ENCODE measurements around the gene VN1R5.
"Not testable (repeated sequence)": the region's sequence is repeated elsewhere in the genome, so short reads cannot be mapped to it uniquely, and the experiment has no call there.

The VN1R5 gene

DNA sequence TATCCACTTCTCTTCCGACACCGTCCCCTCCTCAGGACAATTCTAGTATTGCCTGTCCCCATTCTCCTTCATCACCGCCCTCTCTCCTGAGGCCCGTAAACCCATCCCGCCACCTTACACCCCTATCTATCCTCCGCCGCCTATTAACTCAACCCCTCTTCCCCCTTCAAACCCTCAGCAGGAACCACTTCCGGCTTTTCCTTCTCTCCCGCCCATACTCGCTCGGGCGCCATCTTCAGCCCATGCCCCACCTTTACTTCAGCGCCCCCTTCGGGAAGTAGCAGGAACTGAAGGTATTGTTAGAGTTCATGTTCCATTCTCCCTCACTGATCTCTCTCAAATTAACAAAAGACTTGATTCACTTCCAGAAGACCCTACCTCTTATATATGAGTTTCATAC is 31.6 kb downstream of the VN1R5 start:
- in situ Hi-C loops (cut with HindIII; ENCODE audit: low sequenced_read_pairs): no loop called here
- TF ChIP-seq CTCF (IDR thresholded peaks at IDR 0.05; ENCODE audit: low read depth, low read length): no peak
- H3K4me3 ChIP-seq (ENCODE audit: low read depth, low read length): no peak overlapping the region
- no peak for DNase-seq (ENCODE audit: low read depth, low spot score)

GRCh38 chr1:247288341-247288740 is 32.5 kb downstream of the VN1R5 start:
- H3K4me3 ChIP-seq (ENCODE audit: low read depth, low read length): no peak overlapping the region
- no peak for TF ChIP-seq CTCF (IDR thresholded peaks at IDR 0.05; ENCODE audit: low read depth, low read length)
- DNase-seq (ENCODE audit: low read depth, low spot score): no peak
- in situ Hi-C loops (cut with HindIII; ENCODE audit: low sequenced_read_pairs): no loop called here

DNA sequence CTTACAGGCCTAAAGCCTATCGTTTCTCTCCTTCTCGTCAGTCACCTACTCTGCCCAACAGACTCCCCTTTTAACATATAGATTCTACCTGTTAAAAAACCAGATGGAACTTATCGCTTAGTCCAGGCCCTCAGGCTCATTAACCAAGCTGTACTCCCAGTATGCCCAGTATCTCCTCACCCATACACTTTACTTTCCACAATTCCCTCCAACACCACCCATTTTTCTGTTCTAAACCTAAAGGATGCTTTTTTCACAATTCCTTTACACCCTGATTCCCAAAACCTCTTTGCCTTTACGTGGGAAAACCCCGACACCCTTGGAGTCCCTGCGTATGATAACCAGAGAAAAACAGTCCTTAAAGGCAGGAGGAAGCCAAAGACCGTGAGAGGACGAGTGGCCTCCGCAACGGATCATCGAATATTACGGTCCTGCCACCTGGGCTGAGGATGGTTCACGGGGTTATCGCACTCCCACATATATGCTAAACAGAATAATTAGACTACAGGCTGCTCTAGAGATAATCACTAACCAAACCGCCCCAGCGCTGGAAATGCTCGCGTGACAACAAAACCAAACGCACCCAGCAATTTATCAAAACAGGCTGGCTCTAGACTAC is 33.5 kb downstream of the VN1R5 start:
- DNase-seq (ENCODE audit: low read depth, low spot score); H3K4me3 ChIP-seq (ENCODE audit: low read depth, low read length); in situ Hi-C loops (cut with HindIII; ENCODE audit: low sequenced_read_pairs): not testable (repeated sequence)

GRCh38 chr1:247290576-247290975 is 34.7 kb downstream of the VN1R5 start:
- in situ Hi-C loops (cut with HindIII; ENCODE audit: low sequenced_read_pairs): no loop called here
- no peak for TF ChIP-seq CTCF (IDR thresholded peaks at IDR 0.05; ENCODE audit: low read depth, low read length)
- no peak for DNase-seq (ENCODE audit: low read depth, low spot score)
- no peak overlapping the region for H3K4me3 ChIP-seq (ENCODE audit: low read depth, low read length)

- no peak for TF ChIP-seq CTCF (IDR thresholded peaks at IDR 0.05; ENCODE audit: low read depth, low read length)
- no peak for DNase-seq (ENCODE audit: low read depth, low spot score)
- H3K4me3 ChIP-seq (ENCODE audit: low read depth, low read length): no peak overlapping the region
- in situ Hi-C loops (cut with HindIII; ENCODE audit: low sequenced_read_pairs): no loop called here
Observed at GRCh38 chr1:247291161-247291560, 35.3 kb downstream of the VN1R5 start.

GRCh38 chr1:247291833-247292561 is 36.1 kb downstream of the VN1R5 start:
- no peak for DNase-seq (ENCODE audit: low read depth, low spot score)
- TF ChIP-seq CTCF (IDR thresholded peaks at IDR 0.05; ENCODE audit: low read depth, low read length): no peak
- in situ Hi-C loops (cut with HindIII; ENCODE audit: low sequenced_read_pairs): no loop called here
- no peak overlapping the region for H3K4me3 ChIP-seq (ENCODE audit: low read depth, low read length)

DNA sequence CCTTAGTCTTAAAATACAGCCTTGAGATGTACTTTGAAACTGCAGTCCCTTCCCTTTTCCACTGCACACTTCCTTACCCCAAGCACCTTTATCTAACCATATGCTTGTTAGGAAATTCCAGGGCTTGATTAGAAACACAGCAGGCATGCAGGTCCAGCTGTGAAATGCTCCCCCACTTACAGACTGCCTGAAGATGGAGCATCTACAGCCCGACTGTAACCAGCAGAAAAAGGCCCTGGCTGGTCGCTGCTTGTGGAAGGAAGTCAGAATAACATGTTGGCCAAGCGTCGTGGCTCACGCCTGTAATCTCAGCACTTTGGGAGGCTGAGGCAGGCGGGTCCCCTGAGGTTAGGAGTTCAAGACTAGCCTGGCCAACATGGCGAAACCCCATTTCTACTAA is 37.2 kb downstream of the VN1R5 start:
- in situ Hi-C loops (cut with HindIII; ENCODE audit: low sequenced_read_pairs): no loop called here
- no peak for TF ChIP-seq CTCF (IDR thresholded peaks at IDR 0.05; ENCODE audit: low read depth, low read length)

More for the DNA sequence above, 37.2 kb downstream of the VN1R5 start:
- DNase-seq (ENCODE audit: low read depth, low spot score): peak; percentile 63
- no peak overlapping the region for H3K4me3 ChIP-seq (ENCODE audit: low read depth, low read length)

All from astrocyte of the spinal cord (primary cell).